PFSK-1 (cell line): ENCODE measurements around the gene IGSF23.

Source experiments
- FOXP2 ChIP-seq: optimal IDR thresholded peaks from 2 replicates; pipeline ENCODE3; 2011; ENCODE audit warnings: borderline replicate concordance, control low read depth, inconsistent platforms; ENCODE audit not compliant: insufficient read depth; ENCODE audit errors: extremely low read length, extremely low read depth
- POLR2AphosphoS5 ChIP-seq: IDR thresholded peaks from 2 replicates; pipeline ENCODE4 v1.6.1; 2012; ENCODE audit warnings: low read depth, mild to moderate bottlenecking, control low read depth, low read length, moderate library complexity
- SIN3A ChIP-seq: IDR thresholded peaks from 2 replicates; pipeline ENCODE4 v1.6.1; 2012; ENCODE audit warnings: mild to moderate bottlenecking, low read length, moderate library complexity, borderline replicate concordance; ENCODE audit not compliant: insufficient read depth
- TAF1 ChIP-seq: IDR thresholded peaks from 2 replicates; pipeline ENCODE4 v1.6.1; 2012; ENCODE audit warnings: low read length, control low read depth, borderline replicate concordance; ENCODE audit not compliant: insufficient read depth
- TF ChIP-seq, protein P1 (sequence below), 2 experiments: IDR thresholded peaks; 2 replicates each; pipeline versions ENCODE4 v1.6.1 to v1.8.0; 2011 to 2012; ENCODE audit warnings: low read depth in 2 of 2, low read length in 2 of 2, control low read depth in 1 of 2, inconsistent platforms in 1 of 2, mild to moderate bottlenecking in 1 of 2, moderate library complexity in 1 of 2; ENCODE audit not compliant: insufficient read depth in 1 of 2

DNA sequence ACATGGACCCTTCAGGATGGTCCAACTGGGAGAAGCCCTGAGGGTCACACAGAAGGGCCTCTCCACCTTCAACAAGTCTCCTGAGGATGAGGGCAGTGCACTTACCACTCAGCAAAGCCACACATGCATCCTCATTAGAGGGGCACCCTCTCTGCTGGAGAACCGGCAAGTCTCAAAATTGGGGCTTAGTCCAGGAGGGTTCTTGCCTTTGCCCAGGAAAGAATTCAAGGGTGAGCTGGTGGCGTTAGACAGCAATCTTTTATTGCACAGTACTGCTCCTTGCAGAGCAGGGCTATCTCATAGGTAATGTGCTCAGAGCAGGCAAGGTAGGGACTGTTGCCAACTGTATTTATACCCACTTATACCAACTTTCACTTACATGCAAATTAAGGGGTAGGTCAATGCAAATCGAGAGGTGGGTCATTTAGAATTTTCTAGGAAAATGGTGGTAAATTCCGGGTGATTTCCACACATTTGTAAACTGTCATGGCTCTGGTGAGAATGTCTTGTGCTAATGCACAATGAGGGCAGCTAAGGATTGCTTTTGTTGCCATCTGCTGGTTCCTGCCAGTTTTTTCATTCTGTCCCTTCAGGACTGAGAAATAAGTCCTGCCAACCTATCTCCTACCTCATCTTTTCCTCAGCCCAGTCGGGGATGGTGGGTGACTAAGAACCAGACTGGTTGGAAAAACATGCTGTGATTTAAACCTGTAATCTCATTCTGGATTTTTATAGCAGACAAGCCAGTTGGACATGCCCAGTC, 27.8 kb upstream of the IGSF23 start:
- no peak for TF ChIP-seq POLR2AphosphoS5
- no peak for TF ChIP-seq SIN3A
- TF ChIP-seq, protein P1, sequence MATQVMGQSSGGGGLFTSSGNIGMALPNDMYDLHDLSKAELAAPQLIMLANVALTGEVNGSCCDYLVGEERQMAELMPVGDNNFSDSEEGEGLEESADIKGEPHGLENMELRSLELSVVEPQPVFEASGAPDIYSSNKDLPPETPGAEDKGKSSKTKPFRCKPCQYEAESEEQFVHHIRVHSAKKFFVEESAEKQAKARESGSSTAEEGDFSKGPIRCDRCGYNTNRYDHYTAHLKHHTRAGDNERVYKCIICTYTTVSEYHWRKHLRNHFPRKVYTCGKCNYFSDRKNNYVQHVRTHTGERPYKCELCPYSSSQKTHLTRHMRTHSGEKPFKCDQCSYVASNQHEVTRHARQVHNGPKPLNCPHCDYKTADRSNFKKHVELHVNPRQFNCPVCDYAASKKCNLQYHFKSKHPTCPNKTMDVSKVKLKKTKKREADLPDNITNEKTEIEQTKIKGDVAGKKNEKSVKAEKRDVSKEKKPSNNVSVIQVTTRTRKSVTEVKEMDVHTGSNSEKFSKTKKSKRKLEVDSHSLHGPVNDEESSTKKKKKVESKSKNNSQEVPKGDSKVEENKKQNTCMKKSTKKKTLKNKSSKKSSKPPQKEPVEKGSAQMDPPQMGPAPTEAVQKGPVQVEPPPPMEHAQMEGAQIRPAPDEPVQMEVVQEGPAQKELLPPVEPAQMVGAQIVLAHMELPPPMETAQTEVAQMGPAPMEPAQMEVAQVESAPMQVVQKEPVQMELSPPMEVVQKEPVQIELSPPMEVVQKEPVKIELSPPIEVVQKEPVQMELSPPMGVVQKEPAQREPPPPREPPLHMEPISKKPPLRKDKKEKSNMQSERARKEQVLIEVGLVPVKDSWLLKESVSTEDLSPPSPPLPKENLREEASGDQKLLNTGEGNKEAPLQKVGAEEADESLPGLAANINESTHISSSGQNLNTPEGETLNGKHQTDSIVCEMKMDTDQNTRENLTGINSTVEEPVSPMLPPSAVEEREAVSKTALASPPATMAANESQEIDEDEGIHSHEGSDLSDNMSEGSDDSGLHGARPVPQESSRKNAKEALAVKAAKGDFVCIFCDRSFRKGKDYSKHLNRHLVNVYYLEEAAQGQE (IDR thresholded peaks at IDR 0.05; ENCODE audit: insufficient read depth in 1 of 2, low read depth in 2 of 2, low read length in 2 of 2), result no peak
- no peak for TF ChIP-seq TAF1
- no peak for TF ChIP-seq FOXP2
